ENCODE results near the gene TNIP3. TPM values are rescaled to one million over a fixed set of nuclear protein-coding genes. Genes with fewer than 3 reads are reported as not detected.

TNIP3 gene
- total and polyA plus RNA-seq, 2 of the 4 experiments (the other 2 are of a cell fraction) = 0.10 to 0.18 TPM

- CTCF ChIA-PET = no interaction called here
- Histone ChIP-seq H3K23ac (ENCODE audit: low read depth, low read length) (no peak overlapping the region), H2AFZ (replicated peaks; ENCODE audit: low read length, poor library complexity) (no peak overlapping the region), H3K4me2 (ENCODE audit: low read depth, low read length) (no peak overlapping the region), H3K27ac (ENCODE audit: insufficient read depth, low read length) (no peak overlapping the region), H2BK20ac (ENCODE audit: low read depth, low read length) (no peak overlapping the region), H3K4me3 (ENCODE audit: insufficient read depth, low read depth, low read length) (no peak overlapping the region), H3K9me1 (ENCODE audit: insufficient read depth, low read length) (no peaks in the 10 kb centered on the region), H2AK5ac (ENCODE audit: low read depth, low read length) (no peak overlapping the region), H3K36me3 (ENCODE audit: control insufficient read depth, insufficient read depth, low read length) (no peaks in the 10 kb centered on the region), H3K4ac (ENCODE audit: low read depth, low read length) (no peak overlapping the region), H4K8ac (ENCODE audit: low read depth in 2 of 2, low read length in 2 of 2) (no peak overlapping the region), H3K9me3 (ENCODE audit: control insufficient read depth, insufficient read depth, low read length) (no peaks in the 10 kb centered on the region), H4K5ac (ENCODE audit: low read depth, low read length) (no peak overlapping the region), H2BK5ac (ENCODE audit: low read depth, low read length, poor library complexity, severe bottlenecking) (no peak overlapping the region), H3K18ac (ENCODE audit: low read depth, low read length) (no peak overlapping the region), H3K14ac (replicated peaks; ENCODE audit: low read depth, low read length) (no peak overlapping the region), H2BK120ac (ENCODE audit: low read depth, low read length) (no peak overlapping the region), H2BK15ac (ENCODE audit: low read depth, low read length) (no peak overlapping the region), H3K27me3 (ENCODE audit: control insufficient read depth, insufficient read depth, low read length) (peaks cover 4% of the 10 kb centered on the region; the same call in 1 of the 2 replicates), H2AK9ac (replicated peaks; ENCODE audit: low read depth, low read length, poor library complexity) (no peak overlapping the region), H3K4me1 (ENCODE audit: control insufficient read depth, insufficient read depth, low read length) (no peaks in the 10 kb centered on the region), H4K20me1 (ENCODE audit: insufficient read depth, low read length) (no peaks in the 10 kb centered on the region), H4K91ac (ENCODE audit: insufficient read depth, low read depth, low read length) (no peak overlapping the region), H3K79me1 (ENCODE audit: low read depth in 1 of 2, low read length in 2 of 2) (no peaks in the 10 kb centered on the region), H3K9ac (ENCODE audit: low read depth, low read length) (no peak overlapping the region), H3K56ac (ENCODE audit: extremely low read depth, insufficient read depth, low read length) (no peak overlapping the region)
- BruUV-seq (replicated peaks) = no TSS peak
- dilution Hi-C loops (cut with HindIII; ENCODE audit: low sequenced_read_pairs, unreplicated experiment) = no loop called here
- TF ChIP-seq MAFK (IDR thresholded peaks at IDR 0.05; ENCODE audit: low read depth, low read length) (no peak), POLR2A (IDR thresholded peaks at IDR 0.05; ENCODE audit: low read depth, low read length) (no peak), RAD21 (IDR thresholded peaks at IDR 0.05; ENCODE audit: low read length) (no peak), NFE2L2 (IDR thresholded peaks at IDR 0.05; ENCODE audit: low read depth, low read length) (no peak), ELK1 (IDR thresholded peaks at IDR 0.05; ENCODE audit: borderline replicate concordance, low read depth, low read length) (no peak), BHLHE40 (IDR thresholded peaks at IDR 0.05; ENCODE audit: low read depth, low read length) (no peak), USF2 (IDR thresholded peaks at IDR 0.05; ENCODE audit: low read depth, low read length) (no peak), RCOR1 (IDR thresholded peaks at IDR 0.05; ENCODE audit: insufficient replicate concordance, low read length) (no peak), RFX5 (IDR thresholded peaks at IDR 0.05; ENCODE audit: low read depth, low read length) (no peak), MXI1 (IDR thresholded peaks at IDR 0.05; ENCODE audit: borderline replicate concordance, low read depth, low read length) (no peak), CHD1 (IDR thresholded peaks at IDR 0.05; ENCODE audit: low read depth, low read length) (no peak), CEBPB (IDR thresholded peaks at IDR 0.05; ENCODE audit: low read depth, low read length) (no peak), FOS (IDR thresholded peaks at IDR 0.05; ENCODE audit: low read depth, low read length) (no peak)
- no peak for ATAC-seq (ENCODE audit: low read depth)
- WGBS, 2 experiments (ENCODE audit: extremely low coverage in 2 of 2, insufficient read length in 1 of 2) = no CpG with 5 or more reads among the region's 1 CpG
- POLR2A ChIA-PET (ENCODE audit: unreplicated experiment) = interaction anchor here (0.6 kb wide), 1 partner anchor 485 kb away, joined by 5 read pairs; no protein-coding TSS in a partner anchor
- in situ Hi-C loops (cut with MboI; ENCODE audit: low sequenced_read_pairs) = no loop called here
- DNase-seq = no peak
- intact Hi-C loops (cut with micrococcal nuclease) = no loop called here
These were observed 49.4 kb downstream of the TNIP3 start for GRCh38 chr4:121114756-121115155.
